GM12878 (cell line): ENCODE results near the gene PLEKHO1. TPM values are rescaled to one million over a fixed set of nuclear protein-coding genes. Genes with fewer than 3 reads are reported as not detected.

ENCODE experiments used
- ATF7 ChIP-seq: fragments of 450-650 bp; IDR thresholded peaks from 2 replicates; pipeline ENCODE4 v1.6.1; 2016; ENCODE audit warnings: low read depth, mild to moderate bottlenecking
- BACH1 ChIP-seq: fragments of 450-650 bp; IDR thresholded peaks from 2 replicates; pipeline ENCODE4 v1.6.1; 2017; ENCODE audit warnings: mild to moderate bottlenecking, borderline replicate concordance
- BHLHE40 ChIP-seq, 2 experiments: fragments of 450-650 bp in 1 of 2; IDR thresholded peaks; 2 replicates each; pipeline ENCODE4 v1.6.1; 2011 to 2017; ENCODE audit warnings: low read depth in 2 of 2, borderline replicate concordance in 1 of 2, improper control_type of control experiment in 1 of 2, low read length in 1 of 2, mild to moderate bottlenecking in 1 of 2
- CREB1 ChIP-seq: IDR thresholded peaks from 2 replicates; pipeline ENCODE4 v1.6.1; 2012; ENCODE audit warnings: low read depth, mild to moderate bottlenecking, inconsistent platforms
- CREM ChIP-seq: IDR thresholded peaks from 2 replicates; pipeline ENCODE4 v1.6.1; 2014; ENCODE audit warnings: antibody characterized with exemption, low read depth
- IKZF1 ChIP-seq: fragments of 450-650 bp; conservative IDR thresholded peaks from 2 replicates; pipeline ENCODE4 v1.6.1; 2017; ENCODE audit warnings: antibody characterized with exemption, mild to moderate bottlenecking
- JUND ChIP-seq: IDR thresholded peaks from 2 replicates; pipeline ENCODE4 v1.6.1; 2012; ENCODE audit warnings: low read depth, mild to moderate bottlenecking, low read length, improper control_type of control experiment, moderate library complexity
- MXI1 ChIP-seq: fragments of 150-350 bp; IDR thresholded peaks from 2 replicates; pipeline ENCODE4 v1.6.1; 2011; ENCODE audit warnings: low read depth, mild to moderate bottlenecking, inconsistent platforms, low read length, improper control_type of control experiment
- NR2F1 ChIP-seq: fragments of 450-650 bp; conservative IDR thresholded peaks from 2 replicates; pipeline ENCODE4 v1.6.1; 2017; ENCODE audit warnings: mild to moderate bottlenecking
- PAX5 ChIP-seq: IDR thresholded peaks from 2 replicates; pipeline ENCODE4 v1.6.1; 2011; ENCODE audit warnings: low read depth, low read length, borderline replicate concordance
- PML ChIP-seq: IDR thresholded peaks from 2 replicates; pipeline ENCODE4 v1.6.1; 2012; ENCODE audit warnings: low read length, inconsistent platforms
- RELA ChIP-seq: fragments of 450-650 bp; IDR thresholded peaks from 2 replicates; pipeline ENCODE4 v1.8.0; 2014; ENCODE audit warnings: borderline replicate concordance; ENCODE audit not compliant: partially characterized antibody
- RELB ChIP-seq: fragments of 450-650 bp; IDR thresholded peaks from 2 replicates; pipeline ENCODE4 v1.6.1; 2017; ENCODE audit warnings: low read depth, mild to moderate bottlenecking, moderate library complexity
- SMC3 ChIP-seq: IDR thresholded peaks from 2 replicates; pipeline ENCODE4 v1.6.1; 2011; ENCODE audit warnings: low read length, improper control_type of control experiment, borderline replicate concordance
- SP1 ChIP-seq: IDR thresholded peaks from one replicate; pipeline ENCODE4 v1.6.1; 2011; ENCODE audit warnings: low read depth, low read length
- TCF7 ChIP-seq: IDR thresholded peaks from 2 replicates; pipeline ENCODE4 v1.6.1; 2014; ENCODE audit warnings: antibody characterized with exemption, borderline replicate concordance
- ZBTB4 ChIP-seq: fragments of 450-650 bp; formaldehyde crosslinking; IDR thresholded peaks from 2 replicates; pipeline ENCODE4 v1.4.0; 2022; ENCODE audit warnings: mild to moderate bottlenecking, moderate library complexity
- polyA plus RNA-seq, 11 experiments: library from polyadenylated mRNA; depleted of rRNA in 4 of 11; unstranded in 6 of 11; stranded (reverse) in 5 of 11; fragments of >200 nt; fragmentation: Nextera tagmentation in 4 of 11; fragmentation: Illumina TruSeq in 1 of 11; extraction: Ambion mirVana in 4 of 11; extraction: Trizol in 1 of 11; gene quantifications; 1 replicate in 1 of 11; 2 replicates in 10 of 11; pipeline versions ENCODE4 v1.2.1 to v1.2.3, GENCODE V29; 2011 to 2016; ENCODE audit warnings: inconsistent platforms in 2 of 11, missing spikeins in 2 of 11, low read depth in 1 of 11
- total RNA-seq, 4 experiments: library from RNA; depleted of rRNA in 3 of 4; stranded (reverse); fragments of >200 nt in 3 of 4; fragmentation: Illumina TruSeq in 1 of 4; extraction: Trizol in 1 of 4; gene quantifications; 2 replicates each; pipeline versions ENCODE4 v1.2.1 to v1.2.3, GENCODE V29; 2013 to 2021
- TF ChIP-seq, protein P1 (sequence below): fragments of 450-650 bp; conservative IDR thresholded peaks from 2 replicates; pipeline ENCODE4 v1.6.1; 2017; ENCODE audit warnings: mild to moderate bottlenecking, moderate library complexity
- TF ChIP-seq, protein P2 (sequence below): fragments of 450-650 bp; IDR thresholded peaks from 2 replicates; pipeline ENCODE4 v1.6.1; 2014; ENCODE audit warnings: mild to moderate bottlenecking

Gene PLEKHO1
- total and polyA plus RNA-seq, 10 of the 15 experiments (the other 5 are each of a cell fraction or from before 2014, with no cell fraction given) = 5.3 to 184 (median 88.8) TPM

DNA sequence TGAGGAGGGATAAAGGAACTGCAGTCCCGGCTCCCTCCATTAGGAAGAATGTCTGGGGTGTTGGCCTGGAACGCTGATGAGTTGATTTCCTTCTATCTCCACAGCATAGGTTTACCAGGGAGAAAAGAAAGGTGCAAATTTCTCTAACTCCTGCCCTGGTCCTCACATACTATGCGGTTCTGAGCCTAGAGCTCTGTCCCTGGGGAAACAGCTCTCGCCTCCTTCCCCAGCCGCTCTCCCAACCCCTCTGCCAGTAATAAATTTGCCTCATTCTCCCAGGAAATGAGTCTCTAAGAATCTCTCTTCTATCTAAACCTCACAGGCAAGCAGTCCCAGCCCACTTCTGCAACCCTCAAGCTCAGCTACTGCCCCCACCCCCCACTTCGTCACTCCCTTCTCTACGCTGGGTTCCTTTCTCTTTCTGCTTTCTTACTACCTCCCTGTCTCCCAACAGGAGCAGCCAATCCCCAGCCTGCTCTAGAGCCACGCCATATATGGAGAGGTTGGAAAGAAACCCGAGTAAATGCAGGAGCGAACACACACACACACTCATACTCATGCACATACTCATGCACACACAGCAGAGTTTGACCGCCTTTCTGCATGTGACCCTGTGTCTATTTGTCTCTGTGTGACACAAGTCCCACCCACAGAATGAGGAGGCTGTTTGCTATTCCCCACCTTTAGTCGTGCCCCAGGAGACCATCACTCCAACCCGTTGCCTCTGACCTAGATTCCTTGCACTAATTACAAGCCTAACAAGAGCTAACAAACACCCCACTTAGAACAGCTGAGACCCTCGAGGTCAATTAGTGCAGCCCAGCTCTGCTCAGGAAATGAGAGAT is 13.4 kb downstream of the PLEKHO1 start (continued):
- TF ChIP-seq, protein P1, sequence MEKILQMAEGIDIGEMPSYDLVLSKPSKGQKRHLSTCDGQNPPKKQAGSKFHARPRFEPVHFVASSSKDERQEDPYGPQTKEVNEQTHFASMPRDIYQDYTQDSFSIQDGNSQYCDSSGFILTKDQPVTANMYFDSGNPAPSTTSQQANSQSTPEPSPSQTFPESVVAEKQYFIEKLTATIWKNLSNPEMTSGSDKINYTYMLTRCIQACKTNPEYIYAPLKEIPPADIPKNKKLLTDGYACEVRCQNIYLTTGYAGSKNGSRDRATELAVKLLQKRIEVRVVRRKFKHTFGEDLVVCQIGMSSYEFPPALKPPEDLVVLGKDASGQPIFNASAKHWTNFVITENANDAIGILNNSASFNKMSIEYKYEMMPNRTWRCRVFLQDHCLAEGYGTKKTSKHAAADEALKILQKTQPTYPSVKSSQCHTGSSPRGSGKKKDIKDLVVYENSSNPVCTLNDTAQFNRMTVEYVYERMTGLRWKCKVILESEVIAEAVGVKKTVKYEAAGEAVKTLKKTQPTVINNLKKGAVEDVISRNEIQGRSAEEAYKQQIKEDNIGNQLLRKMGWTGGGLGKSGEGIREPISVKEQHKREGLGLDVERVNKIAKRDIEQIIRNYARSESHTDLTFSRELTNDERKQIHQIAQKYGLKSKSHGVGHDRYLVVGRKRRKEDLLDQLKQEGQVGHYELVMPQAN = no peak
- TF ChIP-seq RELA (peak; percentile 60), CREM (peak; percentile 78), NR2F1 (peak; percentile 63), ZBTB4 (CRISPR knock-in tag) (no peak), CREB1 (no peak), JUND (no peak), BHLHE40 (IDR thresholded peaks at IDR 0.05; ENCODE audit: borderline replicate concordance in 1 of 2, low read depth in 2 of 2, low read length in 1 of 2) (peak; percentile 81 to 91), SP1 (peak; percentile 60), MXI1 (0 out of 2 replicates have a peak, but pooled peaks have one; percentile 41), BACH1 (peak; percentile 38), PML (no peak), IKZF1 (peak; percentile 74), TCF7 (no peak), RELB (0 out of 2 replicates have a peak, but pooled peaks have one; percentile 60), SMC3 (peak; percentile 11; the same call in 1 of the 2 replicates), ATF7 (peak; percentile 72), PAX5 (0 out of 2 replicates have a peak, but pooled peaks have one; percentile 18)
- TF ChIP-seq, protein P2, sequence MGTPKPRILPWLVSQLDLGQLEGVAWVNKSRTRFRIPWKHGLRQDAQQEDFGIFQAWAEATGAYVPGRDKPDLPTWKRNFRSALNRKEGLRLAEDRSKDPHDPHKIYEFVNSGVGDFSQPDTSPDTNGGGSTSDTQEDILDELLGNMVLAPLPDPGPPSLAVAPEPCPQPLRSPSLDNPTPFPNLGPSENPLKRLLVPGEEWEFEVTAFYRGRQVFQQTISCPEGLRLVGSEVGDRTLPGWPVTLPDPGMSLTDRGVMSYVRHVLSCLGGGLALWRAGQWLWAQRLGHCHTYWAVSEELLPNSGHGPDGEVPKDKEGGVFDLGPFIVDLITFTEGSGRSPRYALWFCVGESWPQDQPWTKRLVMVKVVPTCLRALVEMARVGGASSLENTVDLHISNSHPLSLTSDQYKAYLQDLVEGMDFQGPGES = no peak
